Lower lobe of right lung (tissue), 2 donors: ENCODE measurements around the gene DENND4B. TPM values are rescaled to one million over a fixed set of nuclear protein-coding genes. Genes with fewer than 3 reads are reported as not detected.
A peak's percentile ranks its signal among the peaks of the same experiment; 100 is the strongest.

Source experiments
- ATAC-seq, 2 donors: fragments of 200-7000 bp; cut with Tn5 transposase; one replicate each; pipeline ENCODE4 v1.9.1; 2020 to 2022; ENCODE audit warnings: mild to moderate bottlenecking in 2 of 2, moderate library complexity in 2 of 2
- DNase-seq: peaks from one replicate; pipeline ENCODE4 v3.0.0-alpha.2; 2020
- H3K27ac ChIP-seq: fragments of 200-600 bp; one replicate; pipeline ENCODE4 v1.8.0; 2022
- H3K27me3 ChIP-seq: fragments of 200-600 bp; one replicate; pipeline ENCODE4 v1.8.0; 2022; ENCODE audit warnings: low read depth
- H3K36me3 ChIP-seq: fragments of 200-600 bp; one replicate; pipeline ENCODE4 v1.8.0; 2022; ENCODE audit warnings: mild to moderate bottlenecking
- H3K4me1 ChIP-seq: fragments of 200-600 bp; one replicate; pipeline ENCODE4 v1.8.0; 2022
- H3K4me3 ChIP-seq: fragments of 200-600 bp; one replicate; pipeline ENCODE4 v1.8.0; 2022; ENCODE audit warnings: mild to moderate bottlenecking
- H3K9me3 ChIP-seq: fragments of 200-600 bp; one replicate; pipeline ENCODE4 v1.8.0; 2022
- CTCF ChIP-seq: fragments of 200-600 bp; IDR thresholded peaks from one replicate; pipeline ENCODE4 v1.8.0; 2022; ENCODE audit warnings: antibody characterized with exemption, mild to moderate bottlenecking
- intact Hi-C: fragments of 100-400 bp; cut with DNase I; formaldehyde crosslinking; loops from one replicate; pipeline ENCODE4 v1.11.0; 2022
- total RNA-seq: library from RNA; stranded (reverse); fragmentation: NEBNext Ultra II Directional; extraction: Animal tissue kit (Norgen Biotek cat#: 25700); gene quantifications from one replicate; pipeline ENCODE4 v1.2.1, GENCODE V29; 2021
- donor health status: DM: no; HTN: yes; CAD: no; lungs with severe emphysema.

The DENND4B gene
- total RNA-seq, 1 donor from 2014 or later, result 95.4 TPM

- DNase-seq, result no peak
- H3K27me3 ChIP-seq, result no peaks in the 10 kb centered on the region
- H3K4me1 ChIP-seq, result peaks cover 24% of the 10 kb centered on the region
- no peak overlapping the region for H3K4me3 ChIP-seq
- intact Hi-C loops, result no loop called here
- TF ChIP-seq CTCF, result no peak
- H3K36me3 ChIP-seq, result peaks cover 21% of the 10 kb centered on the region
- H3K9me3 ChIP-seq, result no peaks in the 10 kb centered on the region
- H3K27ac ChIP-seq, result no peak overlapping the region
- no peak for ATAC-seq
Measured at GRCh38 chr1:153926405-153926804, 20.1 kb downstream of the DENND4B start.

- Histone ChIP-seq H3K27ac (peak within 1 kb of the TSS; percentile 83), H3K36me3 (peaks cover 6% of the 10 kb centered on the region), H3K4me3 (peak within 1 kb of the TSS; percentile 78), H3K9me3 (no peaks in the 10 kb centered on the region), H3K4me1 (peaks cover 45% of the 10 kb centered on the region), H3K27me3 (no peaks in the 10 kb centered on the region)
- ATAC-seq (peak; percentile 98 to 99), DNase-seq (peak; percentile 100)
- intact Hi-C loops, result no loop called here
- no peak for TF ChIP-seq CTCF
Measured at GRCh38 chr1:153922972-153923925, 23.3 kb downstream of the DENND4B start, which contains the start of gene GATAD2B. TSS of gene GATAD2B (minus strand) at chr1:153922972. CDS start at chr1:153828347, 94,625 bp downstream.

- Histone ChIP-seq H3K4me1 (peaks cover 46% of the 10 kb centered on the region), H3K27me3 (no peaks in the 10 kb centered on the region), H3K36me3 (peaks cover 11% of the 10 kb centered on the region), H3K27ac (peak overlapping the region; percentile 83), H3K9me3 (no peaks in the 10 kb centered on the region), H3K4me3 (peak overlapping the region; percentile 78)
- DNase-seq, result peak; percentile 68
- ATAC-seq, result peak; percentile 53 to 55
- no peak for TF ChIP-seq CTCF
- intact Hi-C loops, result no loop called here
Measured at GRCh38 chr1:153922076-153922971, 24.2 kb downstream of the DENND4B start.

- Histone ChIP-seq H3K27ac (peak overlapping the region; percentile 83), H3K4me1 (peaks cover 46% of the 10 kb centered on the region), H3K9me3 (no peaks in the 10 kb centered on the region), H3K4me3 (peak overlapping the region; percentile 78), H3K27me3 (no peaks in the 10 kb centered on the region), H3K36me3 (peaks cover 11% of the 10 kb centered on the region)
- intact Hi-C loops, result no loop called here
- TF ChIP-seq CTCF, result no peak
- DNase-seq, result no peak
- no peak for ATAC-seq
Measured at GRCh38 chr1:153921803-153922075, 24.8 kb downstream of the DENND4B start.

DNA sequence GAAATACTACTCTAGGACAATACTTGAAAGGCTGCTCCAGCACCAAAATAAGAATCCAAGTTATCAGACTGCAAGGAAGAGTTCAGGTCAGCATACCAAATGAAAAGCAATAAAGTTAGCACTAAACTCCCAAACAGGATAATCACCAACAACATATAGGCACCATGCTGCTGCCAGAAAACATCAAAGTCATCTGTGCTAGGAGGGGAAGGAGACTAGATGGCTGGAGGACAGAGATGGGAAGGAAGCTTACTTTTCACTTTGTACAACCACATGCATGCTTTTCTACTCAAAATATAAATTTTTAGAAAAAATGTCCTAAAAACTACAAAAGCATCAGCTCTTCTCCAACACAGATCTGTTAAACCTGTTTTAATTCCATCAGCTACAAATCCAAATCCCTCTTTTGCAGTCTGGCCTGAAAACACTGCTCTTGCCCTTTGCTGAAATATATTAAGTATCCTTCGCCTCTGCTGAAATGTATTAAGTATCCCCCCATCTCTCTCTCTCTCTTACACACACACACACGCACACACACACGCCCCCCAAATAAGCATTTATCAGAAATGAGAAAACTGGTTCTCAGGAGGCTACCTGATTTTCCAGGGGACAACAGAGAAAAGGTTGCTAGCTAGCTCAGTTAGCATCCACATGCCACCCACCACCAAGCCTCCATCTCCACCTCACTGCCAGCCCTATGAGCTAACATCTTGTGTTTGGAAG is 25.3 kb downstream of the DENND4B start:
- ATAC-seq, result no peak
- no peaks in the 10 kb centered on the region for H3K27me3 ChIP-seq
- DNase-seq, result no peak
- H3K27ac ChIP-seq, result peak overlapping the region; percentile 46
- peak overlapping the region; percentile 78 for H3K4me3 ChIP-seq
- peaks cover 46% of the 10 kb centered on the region for H3K4me1 ChIP-seq
- no peaks in the 10 kb centered on the region for H3K9me3 ChIP-seq
- H3K36me3 ChIP-seq, result peaks cover 14% of the 10 kb centered on the region
- no peak for TF ChIP-seq CTCF
- intact Hi-C loops, result no loop called here
